ENCODE results near the gene CHRNA4. TPM values are rescaled to one million over a fixed set of nuclear protein-coding genes. Genes with fewer than 3 reads are reported as not detected.

Gene CHRNA4
- total RNA-seq, 1 experiment from 2014 or later: not detected

- no peak for DNase-seq (ENCODE audit: low read depth)
These were observed 41.1 kb downstream of the CHRNA4 start for GRCh38 chr20:63320041-63320511.

GRCh38 chr20:63319164-63320040 is 41.7 kb downstream of the CHRNA4 start:
- no peak for DNase-seq (ENCODE audit: low read depth)
- in situ Hi-C loops (cut with HindIII; ENCODE audit: low pct_unique_long_range_greater_than_20kb, low sequenced_read_pairs): no loop called here

More at GRCh38 chr20:63320041-63320511, 41.1 kb downstream of the CHRNA4 start:
- in situ Hi-C loops (cut with HindIII; ENCODE audit: low pct_unique_long_range_greater_than_20kb, low sequenced_read_pairs): no loop called here

- in situ Hi-C loops (cut with HindIII; ENCODE audit: low pct_unique_long_range_greater_than_20kb, low sequenced_read_pairs): no loop called here
These were observed 42.6 kb downstream of the CHRNA4 start for GRCh38 chr20:63318391-63319163.

GRCh38 chr20:63317601-63318291 is 43.4 kb downstream of the CHRNA4 start:
- no peak for DNase-seq (ENCODE audit: low read depth)
- in situ Hi-C loops (cut with HindIII; ENCODE audit: low pct_unique_long_range_greater_than_20kb, low sequenced_read_pairs): no loop called here

More at GRCh38 chr20:63318391-63319163, 42.6 kb downstream of the CHRNA4 start:
- no peak for DNase-seq (ENCODE audit: low read depth)

GRCh38 chr20:63317061-63317460 is 44.1 kb downstream of the CHRNA4 start:
- no peak for DNase-seq (ENCODE audit: low read depth)
- in situ Hi-C loops (cut with HindIII; ENCODE audit: low pct_unique_long_range_greater_than_20kb, low sequenced_read_pairs): no loop called here

- in situ Hi-C loops (cut with HindIII; ENCODE audit: low pct_unique_long_range_greater_than_20kb, low sequenced_read_pairs): no loop called here
- no peak for DNase-seq (ENCODE audit: low read depth)
These were observed 44.6 kb downstream of the CHRNA4 start for GRCh38 chr20:63316502-63316921.

- DNase-seq (ENCODE audit: low read depth): no peak
- in situ Hi-C loops (cut with HindIII; ENCODE audit: low pct_unique_long_range_greater_than_20kb, low sequenced_read_pairs): no loop called here
These were observed 45.2 kb downstream of the CHRNA4 start for GRCh38 chr20:63315731-63316491.

GRCh38 chr20:63315240-63315689 is 45.9 kb downstream of the CHRNA4 start:
- in situ Hi-C loops (cut with HindIII; ENCODE audit: low pct_unique_long_range_greater_than_20kb, low sequenced_read_pairs): no loop called here

GRCh38 chr20:63314566-63315239 is 46.4 kb downstream of the CHRNA4 start:
- in situ Hi-C loops (cut with HindIII; ENCODE audit: low pct_unique_long_range_greater_than_20kb, low sequenced_read_pairs): no loop called here
- no peak for DNase-seq (ENCODE audit: low read depth)

More at GRCh38 chr20:63315240-63315689, 45.9 kb downstream of the CHRNA4 start:
- no peak for DNase-seq (ENCODE audit: low read depth)

- in situ Hi-C loops (cut with HindIII; ENCODE audit: low pct_unique_long_range_greater_than_20kb, low sequenced_read_pairs): no loop called here
- no peak for DNase-seq (ENCODE audit: low read depth)
These were observed 47.1 kb downstream of the CHRNA4 start for GRCh38 chr20:63314015-63314471.

- no peak for DNase-seq (ENCODE audit: low read depth)
- in situ Hi-C loops (cut with HindIII; ENCODE audit: low pct_unique_long_range_greater_than_20kb, low sequenced_read_pairs): no loop called here
These were observed 47.7 kb downstream of the CHRNA4 start for GRCh38 chr20:63313349-63314014.

- DNase-seq (ENCODE audit: low read depth): no peak
- in situ Hi-C loops (cut with HindIII; ENCODE audit: low pct_unique_long_range_greater_than_20kb, low sequenced_read_pairs): no loop called here
These were observed 48.3 kb downstream of the CHRNA4 start for GRCh38 chr20:63312690-63313348.

- in situ Hi-C loops (cut with HindIII; ENCODE audit: low pct_unique_long_range_greater_than_20kb, low sequenced_read_pairs): no loop called here
- no peak for DNase-seq (ENCODE audit: low read depth)
These were observed 48.9 kb downstream of the CHRNA4 start for GRCh38 chr20:63312273-63312672.

- DNase-seq (ENCODE audit: low read depth): no peak
- in situ Hi-C loops (cut with HindIII; ENCODE audit: low pct_unique_long_range_greater_than_20kb, low sequenced_read_pairs): no loop called here
These were observed 49.3 kb downstream of the CHRNA4 start for GRCh38 chr20:63311833-63312243.

- in situ Hi-C loops (cut with HindIII; ENCODE audit: low pct_unique_long_range_greater_than_20kb, low sequenced_read_pairs): no loop called here
- no peak for DNase-seq (ENCODE audit: low read depth)
These were observed 49.8 kb downstream of the CHRNA4 start for GRCh38 chr20:63311186-63311832.
